Activated naive CD4-positive, alpha-beta T cell treated with anti-CD3 and anti-CD28 coated beads, Interleukin-2, amount 50 U/mL, for 24 hours (primary cell): ENCODE measurements around the gene INO80D.
"Not testable (repeated sequence)": the region's sequence is repeated elsewhere in the genome, so short reads cannot be mapped to it uniquely, and the experiment has no call there.

Experiments used
- H3K27ac Mint-ChIP-seq: one replicate; pipeline ENCODE4 v1.8.0; 2021; ENCODE audit warnings: mild to moderate bottlenecking, mixed read lengths
- H3K27me3 Mint-ChIP-seq: one replicate; pipeline ENCODE4 v1.8.0; 2021; ENCODE audit warnings: mixed read lengths
- H3K36me3 Mint-ChIP-seq: one replicate; pipeline ENCODE4 v1.8.0; 2021; ENCODE audit warnings: mixed read lengths
- H3K4me1 Mint-ChIP-seq: one replicate; pipeline ENCODE4 v1.8.0; 2021; ENCODE audit warnings: mixed read lengths
- H3K4me3 Mint-ChIP-seq: one replicate; pipeline ENCODE4 v1.8.0; 2021; ENCODE audit warnings: mild to moderate bottlenecking, mixed read lengths
- H3K9me3 Mint-ChIP-seq: one replicate; pipeline ENCODE4 v1.8.0; 2021; ENCODE audit warnings: mixed read lengths

The INO80D gene

GRCh38 chr2:206015746-206016145 lies 70.2 kb downstream of the INO80D start:
- H3K27ac Mint-ChIP-seq, H3K4me1 Mint-ChIP-seq, H3K27me3 Mint-ChIP-seq, H3K4me3 Mint-ChIP-seq, H3K9me3 Mint-ChIP-seq: not testable (repeated sequence)
- peaks cover 33% of the 10 kb centered on the region for H3K36me3 Mint-ChIP-seq

GRCh38 chr2:206011795-206012194 lies 74.2 kb downstream of the INO80D start:
- H3K27me3 Mint-ChIP-seq = no peaks in the 10 kb centered on the region
- no peaks in the 10 kb centered on the region for H3K4me1 Mint-ChIP-seq
- peaks cover 18% of the 10 kb centered on the region for H3K36me3 Mint-ChIP-seq
- H3K27ac Mint-ChIP-seq = peak overlapping the region; percentile 6
- H3K4me3 Mint-ChIP-seq = no peak overlapping the region
- peaks cover 3% of the 10 kb centered on the region for H3K9me3 Mint-ChIP-seq

GRCh38 chr2:206011018-206011614 lies 74.9 kb downstream of the INO80D start:
- H3K9me3 Mint-ChIP-seq = no peaks in the 10 kb centered on the region
- H3K4me1 Mint-ChIP-seq = no peaks in the 10 kb centered on the region
- no peaks in the 10 kb centered on the region for H3K27me3 Mint-ChIP-seq
- H3K27ac Mint-ChIP-seq = no peak overlapping the region
- H3K4me3 Mint-ChIP-seq = no peak overlapping the region
- peaks cover 12% of the 10 kb centered on the region for H3K36me3 Mint-ChIP-seq

- peaks cover 20% of the 10 kb centered on the region for H3K36me3 Mint-ChIP-seq
- no peak overlapping the region for H3K4me3 Mint-ChIP-seq
Observed at GRCh38 chr2:206004004-206004693, 81.8 kb downstream of the INO80D start.

GRCh38 chr2:206002440-206002839 lies 83.5 kb downstream of the INO80D start:
- H3K27me3 Mint-ChIP-seq = no peaks in the 10 kb centered on the region
- H3K36me3 Mint-ChIP-seq = peaks cover 24% of the 10 kb centered on the region
- no peaks in the 10 kb centered on the region for H3K9me3 Mint-ChIP-seq
- no peak overlapping the region for H3K4me3 Mint-ChIP-seq
- H3K27ac Mint-ChIP-seq = no peak overlapping the region
- H3K4me1 Mint-ChIP-seq = no peaks in the 10 kb centered on the region

More at GRCh38 chr2:206004004-206004693, 81.8 kb downstream of the INO80D start:
- Mint-ChIP-seq H3K4me1 (no peaks in the 10 kb centered on the region), H3K27me3 (no peaks in the 10 kb centered on the region), H3K9me3 (no peaks in the 10 kb centered on the region), H3K27ac (no peak overlapping the region)

- Mint-ChIP-seq H3K27ac (no peak overlapping the region), H3K27me3 (no peaks in the 10 kb centered on the region), H3K9me3 (no peaks in the 10 kb centered on the region), H3K4me3 (no peak overlapping the region), H3K36me3 (peaks cover 24% of the 10 kb centered on the region), H3K4me1 (no peaks in the 10 kb centered on the region)
Observed at GRCh38 chr2:206001912-206002311, 84.1 kb downstream of the INO80D start.

GRCh38 chr2:206000776-206001175 lies 85.2 kb downstream of the INO80D start:
- H3K9me3 Mint-ChIP-seq = no peaks in the 10 kb centered on the region
- no peak overlapping the region for H3K27ac Mint-ChIP-seq
- peaks cover 22% of the 10 kb centered on the region for H3K36me3 Mint-ChIP-seq
- peaks cover 3% of the 10 kb centered on the region for H3K4me1 Mint-ChIP-seq
- no peaks in the 10 kb centered on the region for H3K27me3 Mint-ChIP-seq
- H3K4me3 Mint-ChIP-seq = no peak overlapping the region

GRCh38 chr2:205998583-205998982 lies 87.4 kb downstream of the INO80D start:
- Mint-ChIP-seq H3K27me3 (no peaks in the 10 kb centered on the region), H3K9me3 (no peaks in the 10 kb centered on the region), H3K4me1 (peaks cover 7% of the 10 kb centered on the region), H3K36me3 (peaks cover 15% of the 10 kb centered on the region), H3K4me3 (no peak overlapping the region), H3K27ac (no peak overlapping the region)

GRCh38 chr2:205996161-205996560 lies 89.8 kb downstream of the INO80D start:
- Mint-ChIP-seq H3K27me3 (no peaks in the 10 kb centered on the region), H3K9me3 (no peaks in the 10 kb centered on the region), H3K36me3 (peaks cover 20% of the 10 kb centered on the region), H3K4me1 (peaks cover 7% of the 10 kb centered on the region), H3K27ac (peak overlapping the region; percentile 46), H3K4me3 (no peak overlapping the region)

GRCh38 chr2:205995260-205995659 lies 90.7 kb downstream of the INO80D start:
- no peak overlapping the region for H3K27ac Mint-ChIP-seq

GRCh38 chr2:205994344-205994743 lies 91.6 kb downstream of the INO80D start:
- peaks cover 16% of the 10 kb centered on the region for H3K36me3 Mint-ChIP-seq
- H3K9me3 Mint-ChIP-seq = no peaks in the 10 kb centered on the region
- H3K27ac Mint-ChIP-seq = no peak overlapping the region
- H3K4me3 Mint-ChIP-seq = no peak overlapping the region
- H3K27me3 Mint-ChIP-seq = no peaks in the 10 kb centered on the region
- H3K4me1 Mint-ChIP-seq = peaks cover 7% of the 10 kb centered on the region

More at GRCh38 chr2:205995260-205995659, 90.7 kb downstream of the INO80D start:
- Mint-ChIP-seq H3K4me3 (no peak overlapping the region), H3K27me3 (no peaks in the 10 kb centered on the region), H3K9me3 (no peaks in the 10 kb centered on the region), H3K4me1 (peaks cover 7% of the 10 kb centered on the region), H3K36me3 (peaks cover 20% of the 10 kb centered on the region)

- Mint-ChIP-seq H3K4me3 (no peak overlapping the region), H3K9me3 (no peaks in the 10 kb centered on the region), H3K27ac (peak overlapping the region; percentile 26), H3K4me1 (peaks cover 2% of the 10 kb centered on the region), H3K27me3 (no peaks in the 10 kb centered on the region), H3K36me3 (peaks cover 12% of the 10 kb centered on the region)
Observed at GRCh38 chr2:205990104-205990503, 95.9 kb downstream of the INO80D start.

- no peaks in the 10 kb centered on the region for H3K27me3 Mint-ChIP-seq
- no peaks in the 10 kb centered on the region for H3K9me3 Mint-ChIP-seq
- H3K4me3 Mint-ChIP-seq = no peak overlapping the region
- peaks cover 10% of the 10 kb centered on the region for H3K36me3 Mint-ChIP-seq
- H3K27ac Mint-ChIP-seq = peak overlapping the region; percentile 1
- no peaks in the 10 kb centered on the region for H3K4me1 Mint-ChIP-seq
Observed at GRCh38 chr2:205989271-205990071, 96.5 kb downstream of the INO80D start.

GRCh38 chr2:205988681-205989080 lies 97.3 kb downstream of the INO80D start:
- H3K27ac Mint-ChIP-seq, H3K4me3 Mint-ChIP-seq, H3K4me1 Mint-ChIP-seq, H3K27me3 Mint-ChIP-seq, H3K9me3 Mint-ChIP-seq, H3K36me3 Mint-ChIP-seq: not testable (repeated sequence)

- no peaks in the 10 kb centered on the region for H3K9me3 Mint-ChIP-seq
- H3K4me3 Mint-ChIP-seq = no peak overlapping the region
- peaks cover 6% of the 10 kb centered on the region for H3K36me3 Mint-ChIP-seq
- H3K27me3 Mint-ChIP-seq = no peaks in the 10 kb centered on the region
- H3K27ac Mint-ChIP-seq = no peak overlapping the region
- no peaks in the 10 kb centered on the region for H3K4me1 Mint-ChIP-seq
Observed at GRCh38 chr2:205988274-205988673, 97.7 kb downstream of the INO80D start.

- not testable (repeated sequence) for H3K4me1 Mint-ChIP-seq, H3K36me3 Mint-ChIP-seq, H3K9me3 Mint-ChIP-seq, H3K27me3 Mint-ChIP-seq, H3K4me3 Mint-ChIP-seq, H3K27ac Mint-ChIP-seq
Observed at GRCh38 chr2:205986334-205986733, 99.6 kb downstream of the INO80D start.
